GM19023 (cell line): ENCODE results near the gene OPN3.

Experiments used
- ATAC-seq: cut with Tn5 transposase; IDR thresholded peaks from one replicate; pipeline ENCODE4 v1.9.1; 2021; ENCODE audit warnings: mild to moderate bottlenecking, moderate library complexity; ENCODE audit not compliant: unreplicated experiment

OPN3 gene

GRCh38 chr1:241592273-241592958, 47.8 kb downstream of the OPN3 start:
- peak; percentile 75 for ATAC-seq

GRCh38 chr1:241591736-241592135, 48.4 kb downstream of the OPN3 start:
- ATAC-seq: no peak

GRCh38 chr1:241591317-241591716, 48.9 kb downstream of the OPN3 start:
- ATAC-seq: no peak

DNA sequence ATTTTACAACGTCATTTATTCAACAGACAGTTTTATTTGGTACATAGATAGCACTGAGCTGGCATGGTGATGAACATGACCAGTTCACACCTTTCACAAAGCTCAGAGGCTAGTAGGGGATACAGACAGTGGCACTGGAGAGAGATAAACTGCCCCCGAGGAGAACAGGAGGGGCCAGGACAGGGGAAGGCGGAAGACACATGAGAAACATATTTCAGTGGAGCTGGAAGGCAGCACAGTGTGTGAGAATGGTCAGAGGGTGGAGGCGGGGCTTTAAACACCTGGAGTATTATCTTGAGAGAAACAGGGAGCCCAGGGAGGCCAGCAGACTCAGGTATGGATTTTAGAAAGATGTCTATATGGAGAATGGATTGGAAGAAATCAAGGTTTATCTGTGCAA, 49.5 kb downstream of the OPN3 start:
- ATAC-seq: no peak

DNA sequence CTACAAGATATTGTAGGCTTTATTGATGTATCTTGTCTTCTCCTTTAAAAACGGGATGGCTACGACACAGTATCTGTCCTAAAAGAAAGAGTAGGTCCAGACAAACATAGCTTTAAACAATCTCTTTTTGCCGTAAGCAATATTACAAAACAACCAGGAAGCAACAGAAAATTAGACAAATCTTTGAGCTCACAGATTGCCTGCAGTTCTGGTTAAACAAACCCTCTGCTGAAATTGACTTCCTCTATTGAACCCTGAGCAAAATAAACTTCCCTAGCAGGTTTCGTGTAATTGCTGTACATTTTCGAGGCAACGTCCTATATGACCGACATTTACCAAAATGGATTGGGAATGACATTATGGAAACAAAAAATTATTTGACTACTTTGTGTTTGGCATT, 50.6 kb downstream of the OPN3 start:
- no peak for ATAC-seq

- no peak for ATAC-seq
Measured at GRCh38 chr1:241586905-241587512, 53.2 kb downstream of the OPN3 start.

- no peak for ATAC-seq
Measured at GRCh38 chr1:241582921-241583321, 57.2 kb downstream of the OPN3 start.

GRCh38 chr1:241579434-241579833, 60.7 kb downstream of the OPN3 start:
- ATAC-seq: no peak

DNA sequence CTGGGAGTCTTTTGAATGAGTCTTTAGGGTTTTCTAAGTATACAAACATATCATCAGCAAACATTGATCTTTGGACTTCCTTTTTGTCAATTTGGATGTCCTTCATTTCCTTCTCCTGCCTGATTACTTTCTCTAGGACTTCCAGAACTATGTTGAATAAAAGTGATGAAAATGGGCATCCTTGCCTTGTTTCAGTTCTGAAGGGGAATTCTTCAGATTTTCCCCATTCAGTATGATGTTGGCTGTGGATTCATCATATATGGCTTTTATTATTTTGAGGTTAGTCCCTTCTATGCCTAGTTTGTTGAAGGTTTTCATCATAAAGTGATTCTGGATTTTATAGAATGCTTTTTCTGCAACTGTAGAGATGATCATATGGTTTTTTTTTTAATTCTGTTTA, 66.0 kb downstream of the OPN3 start:
- ATAC-seq: no peak

GRCh38 chr1:241569848-241570247, 70.3 kb downstream of the OPN3 start:
- ATAC-seq: no peak

- ATAC-seq: no peak
Measured at GRCh38 chr1:241560849-241561187, 79.4 kb downstream of the OPN3 start.

- no peak for ATAC-seq
Measured at GRCh38 chr1:241560146-241560848, 79.9 kb downstream of the OPN3 start.

DNA sequence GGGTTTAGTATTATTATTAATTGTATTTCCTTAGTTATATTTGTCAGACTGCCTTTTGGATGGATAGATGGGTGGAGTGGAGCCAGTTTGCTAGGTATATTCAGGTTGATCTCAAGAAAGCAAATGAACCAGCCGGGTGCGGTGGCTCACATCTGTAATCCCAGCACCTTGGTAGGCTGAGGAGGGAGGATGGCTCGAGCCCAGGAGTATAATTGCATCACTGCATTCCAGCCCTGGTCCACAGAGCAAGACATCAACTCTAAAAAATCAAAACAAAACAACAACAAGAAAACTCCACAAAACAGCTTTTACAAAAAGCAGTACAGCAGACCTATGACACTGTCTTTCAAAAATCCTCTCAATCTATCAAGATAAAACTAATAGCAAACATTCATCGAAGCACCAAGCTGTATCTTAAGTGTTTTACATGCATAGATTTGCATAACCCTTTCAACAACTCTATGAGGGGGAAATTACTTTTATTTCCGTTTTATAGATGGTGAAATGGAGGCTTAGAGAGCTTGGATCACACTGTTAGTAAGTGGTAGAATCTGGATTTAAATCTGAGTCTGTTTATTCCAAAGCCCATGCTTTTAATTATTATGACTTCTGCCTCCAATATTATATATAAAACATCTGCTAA, 82.5 kb downstream of the OPN3 start:
- no peak for ATAC-seq

DNA sequence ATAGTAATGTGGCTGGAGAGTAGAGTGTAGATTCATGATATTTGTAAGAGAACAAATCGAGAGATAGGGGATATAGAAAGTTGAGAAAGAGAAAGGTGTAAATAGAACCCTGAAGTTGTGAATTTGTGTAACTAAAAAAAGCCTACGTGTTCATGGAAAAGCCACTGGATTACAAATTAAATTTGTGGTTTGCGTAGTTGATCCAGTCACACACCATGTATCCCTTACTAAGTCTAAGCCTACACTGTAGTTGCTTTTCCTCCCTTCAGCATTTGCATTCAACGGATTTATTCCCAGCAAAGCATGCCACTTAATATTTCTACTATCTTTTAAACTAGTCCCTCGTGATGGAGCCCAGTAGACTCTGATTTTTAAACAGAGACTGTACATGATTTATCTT, 83.1 kb downstream of the OPN3 start:
- no peak for ATAC-seq

GRCh38 chr1:241555526-241555925, 84.6 kb downstream of the OPN3 start:
- no peak for ATAC-seq

GRCh38 chr1:241553886-241554592, 86.1 kb downstream of the OPN3 start:
- ATAC-seq: no peak

GRCh38 chr1:241551759-241552638, 88.2 kb downstream of the OPN3 start:
- peak; percentile 76 for ATAC-seq

- ATAC-seq: no peak
Measured at GRCh38 chr1:241550318-241550717, 89.9 kb downstream of the OPN3 start.

DNA sequence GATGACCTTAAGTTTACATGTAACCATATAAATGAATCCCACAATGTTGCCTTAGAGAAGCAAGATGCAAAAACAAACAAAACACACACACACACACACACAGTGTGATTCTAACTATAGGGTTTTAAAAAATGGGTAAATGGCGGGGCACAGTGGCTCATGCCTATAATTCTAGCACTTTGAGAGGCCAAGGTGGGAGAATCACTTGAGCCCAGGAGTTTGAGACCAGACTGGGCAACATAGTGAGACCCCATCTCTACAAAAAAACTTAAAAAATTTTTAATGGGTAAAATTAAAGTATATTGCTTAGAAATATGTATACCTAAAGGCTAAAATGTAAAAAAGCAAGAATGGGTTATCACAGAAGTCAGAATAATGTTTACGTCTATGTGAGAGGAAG, 92.2 kb downstream of the OPN3 start:
- no peak for ATAC-seq
